HepG2 (cell line): Measurements from ENCODE around the gene ZNF561. TPM values are rescaled to one million over a fixed set of nuclear protein-coding genes. Genes with fewer than 3 reads are reported as not detected.

Experiments
- ATF6 ChIP-seq: sonication (generic); formaldehyde crosslinking; conservative IDR thresholded peaks from 2 replicates; pipeline ENCODE4 v1.4.0; 2020; ENCODE audit warnings: missing genetic modification reagents
- CREBL2 ChIP-seq: sonication (generic); formaldehyde crosslinking; IDR thresholded peaks from 2 replicates; pipeline ENCODE4 v1.8.1; 2023; ENCODE audit warnings: missing genetic modification reagents, mild to moderate bottlenecking, borderline replicate concordance
- HNRNPL ChIP-seq: fragments of 200-400 bp; formaldehyde crosslinking; IDR thresholded peaks from 2 replicates; pipeline ENCODE4 v1.6.1; 2017; ENCODE audit warnings: mild to moderate bottlenecking, low read depth, low read length
- JUND ChIP-seq: sonication (generic); formaldehyde crosslinking; IDR thresholded peaks from 2 replicates; pipeline ENCODE4 v1.8.0; 2022; ENCODE audit warnings: mild to moderate bottlenecking, missing genetic modification reagents
- MLXIP ChIP-seq: sonication (generic); formaldehyde crosslinking; IDR thresholded peaks from 2 replicates; pipeline ENCODE4 v1.9.0; 2021; ENCODE audit warnings: missing genetic modification reagents, borderline replicate concordance
- SOX13 ChIP-seq, 3 experiments: fragments of 450-650 bp in 1 of 3; sonication (generic) in 1 of 3; formaldehyde crosslinking in 1 of 3; IDR thresholded peaks in 2 of 3; conservative IDR thresholded peaks in 1 of 3; 2 replicates each; pipeline versions ENCODE4 v1.5.0 to v1.6.1; 2016 to 2020; ENCODE audit warnings: antibody characterized with exemption in 1 of 3, mild to moderate bottlenecking in 1 of 3, missing compliant biosample characterization in 1 of 3, missing genetic modification reagents in 1 of 3, moderate library complexity in 1 of 3
- STAT6 ChIP-seq: sonication (generic); formaldehyde crosslinking; IDR thresholded peaks from 2 replicates; pipeline ENCODE4 v1.4.0; 2020; ENCODE audit warnings: missing genetic modification reagents, mild to moderate bottlenecking, borderline replicate concordance
- TARDBP ChIP-seq: sonication (generic); formaldehyde crosslinking; IDR thresholded peaks from 2 replicates; pipeline ENCODE4 v1.8.0; 2022; ENCODE audit warnings: mild to moderate bottlenecking, missing genetic modification reagents
- ZNF142 ChIP-seq: sonication (generic); formaldehyde crosslinking; IDR thresholded peaks from 2 replicates; pipeline ENCODE4 v1.4.0; 2020; ENCODE audit warnings: missing genetic modification reagents
- ZNF414 ChIP-seq: sonication (generic); formaldehyde crosslinking; IDR thresholded peaks from 2 replicates; pipeline ENCODE4 v1.5.0; 2020; ENCODE audit warnings: missing genetic modification reagents
- ZNF441 ChIP-seq: sonication (generic); formaldehyde crosslinking; IDR thresholded peaks from 2 replicates; pipeline ENCODE4 v1.7.0; 2021; ENCODE audit warnings: missing genetic modification reagents, borderline replicate concordance
- polyA plus RNA-seq, 8 experiments: library from polyadenylated mRNA; depleted of rRNA in 3 of 8; stranded (reverse) in 7 of 8; unstranded in 1 of 8; fragments of >200 nt; fragmentation: Illumina TruSeq in 4 of 8; extraction: Trizol in 4 of 8; gene quantifications; 2 replicates each; pipeline versions ENCODE4 v1.2.1 to v1.2.3, GENCODE V29; 2011 to 2016; ENCODE audit warnings: low read depth in 4 of 8, missing spikeins in 1 of 8, mixed read lengths in 1 of 8; ENCODE audit not compliant: insufficient read depth in 1 of 8
- total RNA-seq, 5 experiments: library from RNA; depleted of rRNA; stranded (reverse); fragments of >200 nt; fragmentation: Illumina TruSeq; extraction: Trizol; gene quantifications; 2 replicates each; pipeline ENCODE4 v1.2.3, GENCODE V29; 2016; ENCODE audit warnings: low read depth in 1 of 5

Gene ZNF561
- total and polyA plus RNA-seq, 2 of the 13 experiments (the other 11 are each of a cell fraction or from before 2014, with no cell fraction given): 19.8 to 35.1 TPM

- TF ChIP-seq ZNF142 (CRISPR knock-in tag) (peak; percentile 86), STAT6 (CRISPR knock-in tag) (no peak), ZNF414 (CRISPR knock-in tag) (0 out of 2 replicates have a peak, but pooled peaks have one; percentile 44), TARDBP (peak; percentile 81), ATF6 (CRISPR knock-in tag) (no peak), ZNF441 (CRISPR knock-in tag) (peak; percentile 71; the same call in 1 of the 2 replicates), JUND (CRISPR knock-in tag) (no peak), HNRNPL (peak; percentile 43; the same call in 1 of the 2 replicates), SOX13 (IDR thresholded peaks at IDR 0.05) (no peak), SOX13 (CRISPR knock-in tag; conservative IDR thresholded peaks at IDR 0.05 in 1 of 2, IDR thresholded peaks at IDR 0.05 in 1 of 2) (no peak; a peak in 1 of 4 replicates), MLXIP (CRISPR knock-in tag) (peak; percentile 45; the same call in 1 of the 2 replicates), CREBL2 (CRISPR knock-in tag) (no peak)
These were observed 36.8 kb downstream of the ZNF561 start, which contains the start of gene ZNF121 (continued) for GRCh38 chr19:9584073-9584833.
